DMS153 (cell line): Measurements from ENCODE around the gene RPL36.
"Not testable (repeated sequence)": the region's sequence is repeated elsewhere in the genome, so short reads cannot be mapped to it uniquely, and the experiment has no call there.

Source experiments
- DNase-seq: peaks from one replicate; lab custom pipeline; 2025; lab: John Stamatoyannopoulos, UW

RPL36 gene

DNA sequence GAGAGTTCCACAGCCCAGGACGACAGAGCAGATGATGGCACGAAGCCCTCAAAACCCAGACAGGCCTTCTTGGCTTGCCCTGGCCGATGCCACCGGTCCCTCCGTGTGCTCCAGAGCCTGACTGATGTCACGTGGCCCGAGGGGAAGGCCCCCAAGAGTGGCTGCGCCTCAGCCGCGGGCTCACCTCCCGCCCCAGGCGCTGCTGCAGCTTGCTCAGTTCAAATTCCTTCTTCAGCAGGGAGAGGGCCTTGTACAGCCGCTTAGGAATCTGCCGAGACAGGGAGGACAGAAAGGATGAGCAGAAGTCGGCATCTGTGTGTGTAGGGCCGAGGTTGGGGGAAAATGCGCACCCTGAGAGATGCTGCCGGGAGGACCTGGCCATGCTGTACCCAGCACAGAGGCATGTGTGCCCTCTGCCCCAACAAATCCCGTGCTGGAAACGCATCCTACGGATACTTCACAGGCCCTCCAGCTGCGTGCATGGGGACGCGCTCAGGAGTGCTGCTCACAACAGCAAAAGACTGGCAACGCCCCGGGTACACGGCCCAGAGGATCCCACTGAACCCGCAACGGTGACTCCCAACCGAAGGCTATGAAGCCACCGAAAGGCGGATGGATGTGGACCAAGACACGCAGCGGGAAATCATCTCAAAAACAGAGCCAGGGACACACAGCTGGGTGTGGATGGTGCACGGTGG, 16.9 kb downstream of the RPL36 start:
- DNase-seq = no peak

- no peak for DNase-seq
Observed at GRCh38 chr19:5707576-5708575, 17.8 kb downstream of the RPL36 start.

DNA sequence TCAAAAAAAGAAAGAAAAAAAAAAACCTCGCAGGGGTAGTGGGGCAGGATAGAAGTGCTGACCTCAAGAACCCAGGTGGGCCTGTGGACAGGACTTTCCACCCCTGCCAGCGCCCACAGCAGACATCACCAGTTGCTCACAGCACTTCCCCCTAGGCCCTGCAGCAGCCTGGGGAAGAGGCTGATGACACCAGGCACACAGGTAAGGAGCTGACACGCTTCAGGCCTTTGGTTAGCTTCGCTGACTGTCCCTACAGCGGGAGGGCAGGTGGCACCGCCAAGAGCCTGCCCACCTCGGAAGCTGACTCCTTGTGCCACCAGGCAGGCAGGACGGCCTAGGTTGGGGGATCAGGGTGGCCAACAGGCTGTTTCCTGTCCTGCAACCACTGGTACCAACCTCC, 20.9 kb downstream of the RPL36 start:
- no peak for DNase-seq

DNA sequence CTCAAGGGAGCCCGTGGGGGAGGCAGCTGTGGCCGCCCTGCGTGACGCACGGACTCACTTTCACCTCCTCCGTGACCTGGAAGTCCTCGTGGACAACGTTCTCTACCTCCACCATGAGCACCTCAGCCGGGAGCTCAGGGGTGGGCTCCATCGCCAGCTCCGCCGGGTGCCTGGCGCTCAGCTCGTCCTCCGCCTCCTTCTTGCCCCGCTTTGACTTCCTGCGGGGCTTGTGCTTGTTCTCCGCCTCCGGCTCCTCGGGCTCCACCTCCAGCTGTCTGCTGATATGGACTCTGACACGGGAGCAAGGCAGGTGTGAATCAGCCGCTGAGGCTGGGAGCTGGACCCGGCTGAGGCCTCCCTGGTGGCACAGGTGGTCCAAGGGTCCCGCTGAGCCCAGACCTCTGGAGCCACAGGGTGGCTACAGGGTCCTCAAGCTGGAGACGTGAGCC, 21.6 kb downstream of the RPL36 start:
- no peak for DNase-seq

DNA sequence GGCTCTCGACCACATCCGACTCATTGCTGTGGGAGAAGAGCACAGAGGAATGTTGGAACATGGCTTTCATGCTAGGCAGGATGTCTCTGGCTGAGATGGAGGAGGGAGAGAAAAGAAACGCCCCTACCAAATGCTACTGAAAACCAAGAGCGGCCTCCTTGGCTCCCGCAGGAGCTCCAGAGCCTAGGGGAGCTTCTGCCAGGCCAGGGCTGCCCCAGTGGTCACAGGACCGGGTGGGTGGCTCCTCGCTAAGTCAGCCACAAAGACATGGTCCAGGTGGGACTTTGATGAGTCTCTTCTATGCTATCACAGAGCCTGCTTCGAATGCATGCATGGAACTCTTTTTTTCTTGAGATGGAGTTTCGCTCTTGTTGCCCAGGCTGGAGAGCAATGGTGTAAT, 23.1 kb downstream of the RPL36 start:
- DNase-seq = no peak

DNA sequence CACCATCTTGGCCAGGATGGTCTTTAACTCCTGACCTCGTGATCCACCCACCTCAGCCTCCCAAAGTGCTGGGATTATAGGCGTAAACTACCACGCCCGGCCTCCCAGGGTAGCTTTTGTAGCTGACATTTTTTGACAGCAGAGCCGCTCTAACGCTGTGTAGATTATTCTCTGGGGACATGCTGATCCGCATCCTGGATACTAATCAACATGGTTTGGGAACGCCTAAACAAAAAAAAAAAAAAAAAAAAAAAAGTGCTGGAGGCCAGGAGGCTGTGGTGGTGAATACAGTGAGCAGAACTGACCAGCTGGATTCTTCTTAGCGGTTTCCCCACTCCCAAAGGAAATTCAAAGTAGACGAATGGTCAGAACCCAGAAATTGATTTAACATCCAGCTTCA, 24.7 kb downstream of the RPL36 start:
- DNase-seq = no peak

GRCh38 chr19:5717215-5717935, 27.3 kb downstream of the RPL36 start:
- DNase-seq = no peak

DNA sequence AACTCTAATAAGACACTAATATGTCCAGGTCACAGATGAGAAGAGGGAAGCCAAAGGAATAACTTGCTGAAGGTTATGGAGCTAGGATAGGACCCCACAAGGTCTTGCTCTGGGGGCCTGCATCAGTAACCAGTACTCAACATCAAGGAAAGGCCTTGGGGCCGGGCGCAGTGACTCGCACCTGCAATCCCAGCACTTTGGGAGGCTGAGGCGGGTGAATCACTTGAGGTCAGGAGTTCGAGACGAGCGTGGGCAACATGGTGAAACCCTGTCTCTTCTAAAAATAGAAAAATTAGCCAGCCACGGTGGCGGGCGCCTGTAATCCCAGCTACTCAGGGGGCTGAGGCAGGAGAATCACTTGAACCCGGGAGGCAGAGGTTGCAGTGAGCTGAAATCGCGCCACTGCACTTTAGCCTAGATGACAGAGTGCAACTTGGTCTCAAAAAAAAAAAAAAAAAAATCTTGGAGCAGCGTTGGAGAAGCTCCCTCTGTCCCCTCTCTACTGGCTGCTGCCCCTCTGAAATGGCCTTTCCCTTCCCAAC, 28.0 kb downstream of the RPL36 start:
- DNase-seq = no peak

- no peak for DNase-seq
Observed at GRCh38 chr19:5718579-5719273, 28.6 kb downstream of the RPL36 start.

DNA sequence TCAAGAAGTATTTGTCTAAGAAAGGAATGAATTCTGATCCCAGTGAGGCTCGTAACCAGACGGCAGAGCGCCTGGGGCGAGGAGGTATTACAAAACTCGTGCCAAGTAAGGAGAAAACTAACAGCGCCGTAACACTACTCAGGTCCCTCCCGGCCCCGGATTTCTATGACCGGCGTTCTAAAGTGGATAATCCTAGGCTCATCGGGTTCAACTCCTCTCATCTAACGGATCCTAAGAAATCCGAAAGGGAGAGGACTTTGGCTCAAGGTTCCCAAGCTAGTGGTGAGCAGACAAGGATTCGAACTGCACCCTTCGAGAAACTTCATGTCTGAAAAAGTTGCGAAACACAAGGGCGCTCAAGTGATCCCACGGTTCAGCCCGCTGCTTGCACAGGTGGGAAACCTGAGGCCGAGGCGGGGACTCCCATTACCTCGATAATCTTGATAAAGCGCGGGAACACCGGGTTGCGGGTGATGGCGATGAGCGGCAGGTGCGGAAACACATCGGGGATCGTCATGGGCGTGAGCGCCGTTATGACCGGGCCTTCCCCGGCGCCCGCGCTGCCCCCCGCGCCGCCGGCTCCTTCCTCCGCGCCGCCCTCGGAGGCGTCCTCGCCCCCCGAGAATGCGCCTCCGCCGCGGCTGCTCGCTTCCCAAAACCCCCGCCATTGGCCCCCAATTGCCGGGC, 29.3 kb downstream of the RPL36 start:
- DNase-seq = no peak

- peak; percentile 97 for DNase-seq
Observed at GRCh38 chr19:5719961-5720790, 30.1 kb downstream of the RPL36 start, which contains the start of the genes CATSPERD and LONP1. Gene CATSPERD, plus strand, starts transcription at chr19:5720637. Its CDS starts 101 bp downstream, at chr19:5720738. Gene LONP1, minus strand, starts transcription at chr19:5720146. Its CDS starts 14 bp downstream, at chr19:5720132.

DNA sequence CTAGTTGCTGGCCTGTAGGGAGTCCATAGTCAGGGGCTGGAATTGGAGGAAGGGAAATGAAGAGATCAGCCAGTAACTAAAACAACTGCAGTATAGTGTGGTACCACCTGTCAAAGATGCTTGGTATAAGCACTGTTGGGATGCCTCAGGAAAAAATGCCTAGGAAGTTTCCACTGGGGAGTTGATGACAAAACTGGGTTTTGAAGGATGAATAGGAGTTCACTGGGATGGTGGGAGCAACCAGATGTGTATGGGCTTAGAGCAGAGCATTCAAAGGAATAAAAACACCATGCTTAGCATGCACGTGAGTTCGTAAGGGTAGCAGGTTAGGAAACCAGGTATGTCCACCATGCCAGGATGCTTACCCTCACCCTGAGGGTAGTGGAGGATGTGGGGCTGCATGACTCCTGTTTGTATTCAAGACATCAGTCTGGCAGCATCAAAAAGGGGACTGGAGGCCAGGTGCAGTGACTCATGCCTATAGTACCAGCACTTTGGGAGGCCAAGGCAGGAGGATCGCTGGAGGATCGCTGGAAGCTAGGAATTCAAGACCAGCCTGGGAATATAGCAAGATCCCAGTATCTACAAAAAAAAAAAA, 37.5 kb downstream of the RPL36 start:
- no peak for DNase-seq

DNA sequence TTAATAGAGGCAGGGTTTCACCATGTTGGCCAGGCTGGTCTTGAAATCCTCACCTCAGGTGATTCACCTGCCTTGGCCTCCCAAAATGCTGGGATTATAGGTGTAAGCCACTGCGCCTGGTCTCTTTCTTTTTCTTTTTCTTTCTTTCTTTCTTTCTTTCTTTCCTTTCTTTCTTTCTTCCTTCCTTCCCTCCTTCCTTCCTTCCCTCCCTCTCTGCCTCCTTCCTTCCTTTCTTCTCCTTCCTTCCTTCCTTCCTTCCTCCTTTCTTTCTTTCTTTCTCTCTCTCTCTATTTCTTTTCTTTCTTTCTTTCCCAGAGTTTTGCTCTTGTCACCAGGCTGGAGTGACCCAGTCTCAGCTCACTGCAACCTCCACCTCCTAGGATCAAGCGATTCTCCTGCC, 43.1 kb downstream of the RPL36 start:
- not testable (repeated sequence) for DNase-seq

- DNase-seq = no peak
Observed at GRCh38 chr19:5738423-5738822, 48.3 kb downstream of the RPL36 start.
